OCI-LY7 (cell line): ENCODE measurements around the gene SETBP1.

Source experiments
- CTCF ChIP-seq: fragments of 200-600 bp; sonication (generic); conservative IDR thresholded peaks from 2 replicates; pipeline ENCODE4 v1.5.1; 2014; ENCODE audit warnings: mild to moderate bottlenecking, antibody characterized with exemption, low read length, moderate library complexity, mixed read lengths
- EZH2phosphoT487 ChIP-seq: fragments of 200-600 bp; sonication (generic); IDR thresholded peaks from 2 replicates; pipeline ENCODE4 v1.6.1; 2018; ENCODE audit warnings: low read depth, borderline replicate concordance, mild to moderate bottlenecking, mixed run types, antibody characterized with exemption, low read length, moderate library complexity, mixed read lengths

DNA sequence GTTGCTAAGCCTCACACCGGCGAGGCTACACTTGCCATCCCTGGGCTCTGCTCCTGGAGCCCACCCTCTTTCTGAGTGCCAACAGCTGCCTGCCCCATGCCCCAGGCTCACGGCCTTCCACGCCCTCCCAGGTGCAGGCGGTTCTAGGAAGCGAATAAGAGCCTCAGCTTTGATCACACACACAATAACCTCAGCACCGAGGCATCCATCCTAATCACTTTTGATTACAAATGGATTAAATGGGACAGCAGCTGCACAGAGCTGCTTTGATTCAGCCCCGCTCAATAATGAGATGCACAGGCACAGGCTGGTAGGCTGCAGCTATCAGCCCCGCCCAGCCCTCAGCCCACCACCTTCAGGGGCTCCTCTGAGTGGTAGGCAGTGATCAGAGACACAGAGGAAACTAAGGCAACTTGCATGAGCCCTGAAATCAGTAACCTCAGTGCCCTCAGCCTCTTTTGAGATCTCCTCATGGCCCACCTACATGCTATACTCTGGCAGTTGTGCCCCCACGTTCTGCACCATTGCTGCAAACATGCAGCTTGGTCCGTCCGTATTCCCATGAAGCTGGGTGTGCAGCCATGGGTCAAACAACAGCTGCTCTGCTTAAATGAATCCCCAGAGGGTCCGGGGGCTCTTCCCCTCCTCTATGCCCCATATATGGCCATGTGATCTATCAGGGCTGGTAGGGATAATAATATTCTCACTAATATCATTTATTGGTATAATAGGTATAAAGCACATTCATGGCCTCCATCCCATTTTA lies 171.4 kb downstream of the SETBP1 start:
- no peak for TF ChIP-seq CTCF
- TF ChIP-seq EZH2phosphoT487 = no peak
